Cardiac muscle cell (in vitro differentiated cells and primary cell): ENCODE data around the gene BGN. TPM values are rescaled to one million over a fixed set of nuclear protein-coding genes. Genes with fewer than 3 reads are reported as not detected.

ENCODE experiments used
- DNase-seq, 2 donors: peaks; one replicate each; pipeline versions ENCODE4 v3.0.0 to v3.0.0-alpha.2; 2010 to 2017; ENCODE audit warnings: low read depth in 1 of 2, low spot score in 1 of 2
- H3K27ac ChIP-seq: fragments of 200-600 bp; sonication (generic); 2 replicates; pipeline ENCODE4 v1.5.1; 2016
- H3K27me3 ChIP-seq: fragments of 200-600 bp; sonication (generic); 2 replicates; pipeline ENCODE4 v1.6.0; 2016; ENCODE audit warnings: control low read depth
- H3K36me3 ChIP-seq: fragments of 200-600 bp; sonication (generic); 2 replicates; pipeline ENCODE4 v1.5.1; 2016; ENCODE audit warnings: control low read depth
- H3K4me1 ChIP-seq: fragments of 200-600 bp; sonication (generic); 2 replicates; pipeline ENCODE4 v1.8.1; 2017; ENCODE audit warnings: low read depth, mild to moderate bottlenecking, mixed run types
- H3K4me3 ChIP-seq: fragments of 200-600 bp; sonication (generic); 2 replicates; pipeline ENCODE4 v1.5.1; 2016; ENCODE audit warnings: mild to moderate bottlenecking
- H3K9me3 ChIP-seq: fragments of 200-600 bp; sonication (generic); 2 replicates; pipeline ENCODE4 v1.5.1; 2017; ENCODE audit warnings: low read depth, mild to moderate bottlenecking, control low read depth
- CTCF ChIP-seq: IDR thresholded peaks from 2 replicates; pipeline ENCODE4 v1.5.1; 2012; ENCODE audit warnings: low read depth, mild to moderate bottlenecking, low read length
- polyA plus RNA-seq: library from polyadenylated mRNA; unstranded; fragments of >200 nt; fragmentation: Nextera tagmentation; extraction: Ambion mirVana; gene quantifications from 2 replicates; pipeline ENCODE4 v1.2.1, GENCODE V29; 2016
- total RNA-seq: library from RNA; depleted of rRNA; stranded (reverse); fragments of >200 nt; gene quantifications from 2 replicates; pipeline ENCODE4 v1.2.3, GENCODE V29; 2016

The BGN gene
- total and polyA plus RNA-seq, 2 experiments from 2014 or later = 0.54 to 1.0 TPM

- H3K27me3 ChIP-seq = no peaks in the 10 kb centered on the region
- H3K4me3 ChIP-seq = no peak overlapping the region
- H3K27ac ChIP-seq = no peak overlapping the region
- no peaks in the 10 kb centered on the region for H3K9me3 ChIP-seq
- no peak for TF ChIP-seq CTCF
- no peak for DNase-seq
- H3K36me3 ChIP-seq = no peaks in the 10 kb centered on the region
- no peaks in the 10 kb centered on the region for H3K4me1 ChIP-seq
These were observed 1.3 kb downstream of the BGN start for GRCh38 chrX:153495903-153496589.

GRCh38 chrX:153496590-153496959 lies 1.8 kb downstream of the BGN start:
- no peaks in the 10 kb centered on the region for H3K4me1 ChIP-seq

GRCh38 chrX:153498453-153498852 lies 3.7 kb downstream of the BGN start:
- Histone ChIP-seq H3K4me1 (no peaks in the 10 kb centered on the region), H3K27ac (no peak overlapping the region), H3K9me3 (no peaks in the 10 kb centered on the region), H3K4me3 (no peak overlapping the region), H3K36me3 (no peaks in the 10 kb centered on the region), H3K27me3 (no peaks in the 10 kb centered on the region)
- TF ChIP-seq CTCF = no peak
- DNase-seq = no peak

More at GRCh38 chrX:153496590-153496959, 1.8 kb downstream of the BGN start:
- Histone ChIP-seq H3K27ac (no peak overlapping the region), H3K4me3 (no peak overlapping the region), H3K27me3 (no peaks in the 10 kb centered on the region), H3K36me3 (no peaks in the 10 kb centered on the region), H3K9me3 (no peaks in the 10 kb centered on the region)
- no peak for TF ChIP-seq CTCF
- DNase-seq = no peak

GRCh38 chrX:153499341-153499740 lies 4.6 kb downstream of the BGN start:
- TF ChIP-seq CTCF = no peak
- Histone ChIP-seq H3K4me1 (no peaks in the 10 kb centered on the region), H3K27ac (no peak overlapping the region), H3K4me3 (no peak overlapping the region), H3K36me3 (no peaks in the 10 kb centered on the region), H3K27me3 (no peaks in the 10 kb centered on the region), H3K9me3 (no peaks in the 10 kb centered on the region)
- DNase-seq = no peak

- Histone ChIP-seq H3K9me3 (no peaks in the 10 kb centered on the region), H3K27ac (no peak overlapping the region)
- no peak for TF ChIP-seq CTCF
These were observed 5.1 kb downstream of the BGN start for GRCh38 chrX:153499876-153500275.

More at GRCh38 chrX:153499876-153500275, 5.1 kb downstream of the BGN start:
- no peaks in the 10 kb centered on the region for H3K27me3 ChIP-seq
- H3K4me1 ChIP-seq = no peaks in the 10 kb centered on the region
- H3K4me3 ChIP-seq = no peak overlapping the region
- H3K36me3 ChIP-seq = no peaks in the 10 kb centered on the region
- DNase-seq = no peak
